PC-9 (cell line): ENCODE results near the gene SRPK1.
"Not testable (repeated sequence)": the region's sequence is repeated elsewhere in the genome, so short reads cannot be mapped to it uniquely, and the experiment has no call there.

ENCODE experiments used
- EZH2 ChIP-seq: fragments of 200-600 bp; sonication (generic); IDR thresholded peaks from 2 replicates; pipeline ENCODE4 v1.8.0; 2017; ENCODE audit warnings: antibody characterized with exemption, low read depth
- TF ChIP-seq, protein P1 (sequence below): fragments of 200-600 bp; sonication (generic); conservative IDR thresholded peaks from 2 replicates; pipeline ENCODE4 v1.6.1; 2017; ENCODE audit warnings: mixed run types, antibody characterized with exemption, mild to moderate bottlenecking, moderate library complexity

DNA sequence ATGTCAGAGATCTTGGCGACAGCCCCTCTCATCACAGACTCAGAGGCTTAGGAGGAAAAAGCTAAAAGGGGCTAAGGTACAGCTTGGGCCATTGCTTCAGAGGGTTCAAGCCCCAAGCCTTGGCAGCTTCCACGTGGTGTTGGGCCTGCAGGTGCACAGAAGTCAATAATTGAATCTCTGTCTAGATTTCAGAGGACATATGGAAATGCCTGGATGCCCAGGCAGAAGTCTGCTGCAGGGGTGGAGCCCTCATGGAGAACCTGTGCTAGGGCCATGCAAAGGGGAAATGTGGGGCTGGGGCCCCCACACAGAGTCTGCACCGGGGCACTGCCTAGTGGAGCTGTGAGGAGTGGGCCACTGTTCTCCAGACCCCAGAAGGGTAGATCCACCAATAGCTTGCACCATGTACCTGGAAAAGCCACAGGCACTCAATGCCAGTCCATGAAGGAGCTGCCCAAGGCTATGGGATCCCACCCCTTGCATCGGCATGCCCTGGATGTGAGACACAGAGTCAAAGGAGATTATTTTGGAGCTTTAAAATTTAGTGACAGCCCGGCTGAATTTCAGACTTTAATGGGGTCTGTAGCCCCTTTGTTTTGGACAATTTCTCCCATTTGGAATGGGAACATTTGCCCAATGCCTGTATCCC, 12.0 kb downstream of the SRPK1 start:
- TF ChIP-seq, protein P1, sequence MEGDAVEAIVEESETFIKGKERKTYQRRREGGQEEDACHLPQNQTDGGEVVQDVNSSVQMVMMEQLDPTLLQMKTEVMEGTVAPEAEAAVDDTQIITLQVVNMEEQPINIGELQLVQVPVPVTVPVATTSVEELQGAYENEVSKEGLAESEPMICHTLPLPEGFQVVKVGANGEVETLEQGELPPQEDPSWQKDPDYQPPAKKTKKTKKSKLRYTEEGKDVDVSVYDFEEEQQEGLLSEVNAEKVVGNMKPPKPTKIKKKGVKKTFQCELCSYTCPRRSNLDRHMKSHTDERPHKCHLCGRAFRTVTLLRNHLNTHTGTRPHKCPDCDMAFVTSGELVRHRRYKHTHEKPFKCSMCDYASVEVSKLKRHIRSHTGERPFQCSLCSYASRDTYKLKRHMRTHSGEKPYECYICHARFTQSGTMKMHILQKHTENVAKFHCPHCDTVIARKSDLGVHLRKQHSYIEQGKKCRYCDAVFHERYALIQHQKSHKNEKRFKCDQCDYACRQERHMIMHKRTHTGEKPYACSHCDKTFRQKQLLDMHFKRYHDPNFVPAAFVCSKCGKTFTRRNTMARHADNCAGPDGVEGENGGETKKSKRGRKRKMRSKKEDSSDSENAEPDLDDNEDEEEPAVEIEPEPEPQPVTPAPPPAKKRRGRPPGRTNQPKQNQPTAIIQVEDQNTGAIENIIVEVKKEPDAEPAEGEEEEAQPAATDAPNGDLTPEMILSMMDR: not testable (repeated sequence)
- TF ChIP-seq EZH2: not testable (repeated sequence)
